Mammary epithelial cell (primary cell): ENCODE results near the gene IL17D.

Experiments used
- CTCF ChIP-seq, 2 donors: IDR thresholded peaks in 1 of 2; conservative IDR thresholded peaks in 1 of 2; 2 replicates each; pipeline ENCODE4 v1.5.1; 2011 to 2012; ENCODE audit warnings: inconsistent platforms in 2 of 2, low read length in 2 of 2, mild to moderate bottlenecking in 2 of 2, control low read depth in 1 of 2, low read depth in 1 of 2; ENCODE audit not compliant: insufficient read depth in 1 of 2; ENCODE audit errors: extremely low read depth in 1 of 2
- EZH2 ChIP-seq: IDR thresholded peaks from 2 replicates; pipeline ENCODE4 v1.6.1; 2012; ENCODE audit warnings: low read length, inconsistent platforms, borderline replicate concordance

GRCh38 chr13:20691616-20692015, 11.9 kb upstream of the IL17D start:
- TF ChIP-seq CTCF (conservative IDR thresholded peaks at IDR 0.05 in 1 of 2, IDR thresholded peaks at IDR 0.05 in 1 of 2; ENCODE audit: extremely low read depth in 1 of 2, insufficient read depth in 1 of 2, low read depth in 1 of 2, low read length in 2 of 2) = no peak
- no peak for TF ChIP-seq EZH2
